Activated CD8-positive, alpha-beta T cell treated with anti-CD3 and anti-CD28 coated beads, Interleukin-2, amount 10 ng/mL, durations not matched to agents 7 days and 5 days (primary cell): ENCODE measurements around the gene MUL1. TPM values are rescaled to one million over a fixed set of nuclear protein-coding genes. Genes with fewer than 3 reads are reported as not detected.

Source experiments
- ATAC-seq: fragments of 150-1000 bp; cut with Tn5 transposase; one replicate; pipeline ENCODE4 v1.10.0; 2021; ENCODE audit warnings: moderate library complexity
- CTCF ChIA-PET: fragments of 350-600 bp; sonication (Branson Sonifier 250); formaldehyde crosslinking; loops from one replicate; lab custom pipeline; 2021; ENCODE audit warnings: antibody characterized with exemption; lab: Charles Lee
- POLR2A ChIA-PET: fragments of 350-600 bp; sonication (Branson Sonifier 250); formaldehyde crosslinking; loops from one replicate; lab custom pipeline; 2021; ENCODE audit warnings: antibody characterized with exemption; lab: Charles Lee
- DNase-seq: peaks from one replicate; pipeline ENCODE4 v3.0.0-alpha.2; 2020
- H3K27ac Mint-ChIP-seq: one replicate; pipeline ENCODE4 v1.8.0; 2021; ENCODE audit warnings: mild to moderate bottlenecking, mixed read lengths
- H3K27me3 Mint-ChIP-seq: one replicate; pipeline ENCODE4 v1.8.0; 2021; ENCODE audit warnings: low read depth, mixed read lengths
- H3K36me3 Mint-ChIP-seq: one replicate; pipeline ENCODE4 v1.8.0; 2021; ENCODE audit warnings: low read depth, mixed read lengths
- H3K4me1 Mint-ChIP-seq: one replicate; pipeline ENCODE4 v1.8.0; 2021; ENCODE audit warnings: low read depth, mixed read lengths
- H3K4me3 Mint-ChIP-seq: one replicate; pipeline ENCODE4 v1.8.0; 2021; ENCODE audit warnings: mild to moderate bottlenecking, mixed read lengths
- H3K9me3 Mint-ChIP-seq: one replicate; pipeline ENCODE4 v1.8.0; 2022; ENCODE audit warnings: mixed read lengths; ENCODE audit not compliant: insufficient read depth
- total RNA-seq, 2 experiments: library from RNA; stranded (reverse); gene quantifications; one replicate each; pipeline ENCODE4 v1.2.3, GENCODE V29; 2021

MUL1 gene
- total RNA-seq, 2 experiments from 2014 or later, result 17.2 to 18.6 TPM

DNA sequence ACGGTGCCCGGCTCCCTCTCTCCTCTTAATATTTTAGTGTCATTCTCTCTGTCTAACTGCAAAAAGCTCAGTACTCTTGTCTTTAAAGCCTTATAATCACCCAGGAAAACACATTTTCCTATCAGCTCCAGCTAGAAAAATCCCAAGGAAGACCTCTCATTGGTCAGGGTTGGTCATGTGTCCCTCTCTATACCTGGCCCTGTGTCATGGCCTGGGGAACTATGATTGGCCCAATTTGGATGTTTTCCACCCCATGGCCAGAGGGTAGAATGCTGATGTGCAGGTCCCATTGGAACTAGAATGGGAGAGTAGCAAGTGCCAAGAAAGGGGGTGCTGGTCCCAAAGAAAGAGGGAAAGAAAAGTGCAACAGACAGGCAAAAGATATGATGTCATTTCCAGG is 49.2 kb downstream of the MUL1 start:
- CTCF ChIA-PET, result interaction anchor here (1.4 kb wide), 1 partner anchor 11 kb away, joined by 3 read pairs; no protein-coding TSS in a partner anchor
- no peaks in the 10 kb centered on the region for H3K9me3 Mint-ChIP-seq
- H3K36me3 Mint-ChIP-seq, result no peaks in the 10 kb centered on the region
- ATAC-seq (no peak), DNase-seq (no peak)
- H3K27ac Mint-ChIP-seq, result no peak overlapping the region
- peaks cover 16% of the 10 kb centered on the region for H3K27me3 Mint-ChIP-seq
- POLR2A ChIA-PET, result no interaction called here
- no peak overlapping the region for H3K4me3 Mint-ChIP-seq
- no peaks in the 10 kb centered on the region for H3K4me1 Mint-ChIP-seq

DNA sequence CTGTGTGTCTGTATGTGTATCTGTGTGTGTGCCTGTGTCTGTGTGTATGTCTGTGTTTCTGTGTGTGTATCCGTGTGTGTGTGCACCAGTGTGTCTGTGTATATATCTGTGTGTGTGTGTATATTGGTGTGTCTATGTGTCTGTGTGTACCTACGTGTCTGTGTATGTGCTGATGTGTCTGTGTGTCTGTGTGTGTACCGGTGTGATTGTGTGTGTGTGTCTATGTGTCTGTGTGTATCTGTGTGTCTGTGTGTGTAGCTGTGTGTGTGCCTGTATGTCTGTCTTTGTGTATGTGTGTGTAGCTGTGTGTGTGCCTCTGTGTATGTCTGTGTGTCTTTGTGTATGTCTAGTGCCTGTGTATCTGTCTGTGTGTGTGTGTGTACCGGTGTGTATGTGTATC is 53.9 kb downstream of the MUL1 start:
- no peaks in the 10 kb centered on the region for H3K4me1 Mint-ChIP-seq
- H3K4me3 Mint-ChIP-seq, result no peak overlapping the region
- H3K9me3 Mint-ChIP-seq, result no peaks in the 10 kb centered on the region
- CTCF ChIA-PET, result no interaction called here
- H3K27me3 Mint-ChIP-seq, result peaks cover 14% of the 10 kb centered on the region
- ATAC-seq, result no peak
- POLR2A ChIA-PET, result no interaction called here
- no peak for DNase-seq
- H3K36me3 Mint-ChIP-seq, result no peaks in the 10 kb centered on the region
- no peak overlapping the region for H3K27ac Mint-ChIP-seq

DNA sequence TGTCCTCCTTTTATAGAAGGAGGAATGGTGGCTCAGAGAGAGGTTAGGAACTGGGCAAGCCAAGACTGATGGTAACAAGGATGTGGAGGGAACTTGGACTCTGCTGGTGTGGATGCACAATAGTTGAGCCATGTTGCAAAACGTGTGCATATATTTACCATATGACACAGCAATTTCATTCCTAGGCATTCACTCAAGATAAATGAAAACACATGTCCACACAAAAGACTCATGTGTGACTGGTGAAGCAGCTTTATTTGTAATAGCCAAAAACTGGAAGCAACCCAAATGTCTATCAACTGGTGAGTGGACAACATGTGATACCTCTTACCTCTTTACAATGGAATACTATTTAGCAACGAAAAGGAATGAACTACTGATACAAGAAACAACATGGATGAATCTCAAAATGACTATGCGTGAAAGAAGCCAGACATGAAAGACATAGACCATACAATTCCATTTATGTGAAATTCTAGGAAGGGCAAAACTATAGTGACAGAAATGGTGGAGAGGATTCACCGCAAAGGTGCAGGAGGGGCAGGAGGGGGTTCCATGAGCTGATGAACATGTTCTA is 58.1 kb downstream of the MUL1 start:
- ATAC-seq, result no peak
- Mint-ChIP-seq H3K36me3 (no peaks in the 10 kb centered on the region), H3K27me3 (peaks cover 9% of the 10 kb centered on the region), H3K27ac (no peak overlapping the region), H3K4me3 (no peak overlapping the region), H3K9me3 (no peaks in the 10 kb centered on the region), H3K4me1 (no peaks in the 10 kb centered on the region)
- POLR2A ChIA-PET, result no interaction called here
- DNase-seq, result no peak
- CTCF ChIA-PET, result no interaction called here

Other genes starting within 250 kb of the MUL1 start
- not detected for gene VWA5B1, start 217.3 kb downstream of the MUL1 start, total RNA-seq
- under 1 TPM; 0.29 to 0.44 TPM for gene CAMK2N1, start 21.9 kb downstream of the MUL1 start, total RNA-seq
- not detected for gene FAM43B, start 44.4 kb upstream of the MUL1 start, total RNA-seq
- not detected for gene CDA, start 80.9 kb upstream of the MUL1 start, total RNA-seq
- gene PINK1, start 125.3 kb upstream of the MUL1 start, total RNA-seq, result 1 to 10 TPM; 3.3 to 3.6 TPM
- 100 to 1,000 TPM; 163 to 166 TPM for gene DDOST, start 153.2 kb upstream of the MUL1 start, total RNA-seq
- not detected for gene KIF17, start 209.9 kb upstream of the MUL1 start, total RNA-seq
- under 1 TPM in 1 of 2 experiments, not detected in 1; 0.05 TPM for gene SH2D5, start 224.6 kb upstream of the MUL1 start, total RNA-seq